DOHH2 (cell line): ENCODE results near the gene RASSF3.

Experiments
- H3F3A ChIP-seq: fragments of 200-600 bp; sonication (generic), shearing (Covaris generic); 2 replicates; pipeline ENCODE4 v1.6.0; 2016; ENCODE audit warnings: antibody characterized with exemption, mild to moderate bottlenecking; ENCODE audit not compliant: control insufficient read depth, insufficient read depth
- H3K27ac ChIP-seq: fragments of 200-600 bp; sonication (generic); 2 replicates; pipeline ENCODE4 v1.5.1; 2014; ENCODE audit warnings: low read depth, mild to moderate bottlenecking, low read length, moderate library complexity
- H3K27me3 ChIP-seq: fragments of 200-600 bp; sonication (generic); 2 replicates; pipeline ENCODE4 v1.6.1; 2014; ENCODE audit warnings: mild to moderate bottlenecking, low read length, mixed read lengths; ENCODE audit not compliant: control insufficient read depth
- H3K36me3 ChIP-seq: fragments of 200-600 bp; sonication (generic); 2 replicates; pipeline ENCODE4 v1.6.1; 2014; ENCODE audit warnings: mild to moderate bottlenecking, low read length, moderate library complexity, mixed read lengths; ENCODE audit not compliant: control insufficient read depth
- H3K4me1 ChIP-seq: fragments of 200-600 bp; sonication (generic); 2 replicates; pipeline ENCODE4 v1.6.1; 2014; ENCODE audit warnings: mild to moderate bottlenecking, low read length, mixed read lengths; ENCODE audit not compliant: control insufficient read depth
- H3K4me2 ChIP-seq: fragments of 200-600 bp; sonication (generic); 2 replicates; pipeline ENCODE4 v1.6.0; 2014; ENCODE audit warnings: mild to moderate bottlenecking, low read length, moderate library complexity
- H3K4me3 ChIP-seq: fragments of 200-600 bp; sonication (generic); 2 replicates; pipeline ENCODE4 v1.5.1; 2014; ENCODE audit warnings: mild to moderate bottlenecking, low read length, mixed read lengths
- H3K79me2 ChIP-seq: fragments of 200-600 bp; sonication (generic); 2 replicates; pipeline ENCODE4 v1.6.1; 2014; ENCODE audit warnings: mild to moderate bottlenecking, low read length, mixed read lengths; ENCODE audit not compliant: control insufficient read depth
- H3K9me2 ChIP-seq: fragments of 200-600 bp; sonication (generic); replicated peaks from 2 replicates; pipeline ENCODE4 v1.6.1; 2014; ENCODE audit warnings: mild to moderate bottlenecking, low read length, mixed read lengths; ENCODE audit not compliant: control insufficient read depth
- H3K9me3 ChIP-seq: fragments of 200-600 bp; sonication (generic); 2 replicates; pipeline ENCODE4 v1.6.1; 2014; ENCODE audit warnings: antibody characterized with exemption, low read length, mixed read lengths; ENCODE audit not compliant: control insufficient read depth, insufficient read depth
- H4K20me1 ChIP-seq: fragments of 200-600 bp; sonication (generic); 2 replicates; pipeline ENCODE4 v1.6.0; 2014; ENCODE audit warnings: low read depth, mild to moderate bottlenecking, antibody characterized with exemption, low read length, moderate library complexity; ENCODE audit not compliant: control insufficient read depth, insufficient read depth
- EZH2phosphoT487 ChIP-seq: fragments of 200-600 bp; sonication (generic); IDR thresholded peaks from 2 replicates; pipeline ENCODE4 v1.6.1; 2017; ENCODE audit warnings: borderline replicate concordance, mild to moderate bottlenecking, antibody characterized with exemption, low read length, moderate library complexity, mixed read lengths
- TF ChIP-seq, protein P1 (sequence below): fragments of 200-600 bp; sonication (generic); IDR thresholded peaks from one replicate; pipeline ENCODE4 v1.5.1; 2014; ENCODE audit warnings: antibody characterized with exemption, mild to moderate bottlenecking, low read depth, low read length; ENCODE audit not compliant: poor library complexity, severe bottlenecking

The RASSF3 gene

DNA sequence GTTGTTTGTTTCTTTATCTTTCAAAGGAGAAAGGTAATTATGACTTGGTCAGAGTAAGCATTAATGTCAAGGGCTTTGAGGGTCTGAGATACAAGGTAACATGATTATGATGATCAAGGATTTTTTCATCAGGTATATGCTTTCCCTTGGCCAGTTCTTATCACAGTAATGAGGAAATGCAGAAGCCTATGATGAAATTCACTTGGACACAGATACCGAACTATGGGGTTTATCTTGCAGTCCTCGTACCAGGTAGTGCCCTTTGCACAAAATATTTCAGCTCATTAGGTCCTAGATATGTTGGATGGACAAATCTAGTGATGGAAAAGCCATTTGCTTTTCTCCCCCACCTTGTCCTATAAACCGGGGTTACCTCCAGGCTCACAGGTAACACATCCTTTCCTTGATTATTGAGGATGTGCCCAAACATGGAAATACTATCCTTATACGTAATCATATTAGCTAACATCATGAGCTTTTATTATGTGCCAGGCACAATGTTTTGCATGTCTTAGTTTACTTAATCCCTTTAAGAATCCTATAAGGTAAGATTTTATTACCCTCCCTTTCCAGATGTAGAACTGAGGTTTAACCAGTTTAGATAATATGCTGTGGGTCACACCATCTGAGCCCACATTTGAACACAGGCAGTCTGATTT lies 7.0 kb upstream of the RASSF3 start:
- Histone ChIP-seq H3K36me3 (no peaks in the 10 kb centered on the region), H3K27me3 (no peaks in the 10 kb centered on the region), H3K4me2 (no peak overlapping the region), H3K4me3 (no peak overlapping the region), H3K4me1 (peaks cover 5% of the 10 kb centered on the region), H3K79me2 (no peaks in the 10 kb centered on the region), H3K9me3 (no peaks in the 10 kb centered on the region), H4K20me1 (no peaks in the 10 kb centered on the region), H3F3A (no peaks in the 10 kb centered on the region), H3K9me2 (no peaks in the 10 kb centered on the region), H3K27ac (no peak overlapping the region)
- no peak for TF ChIP-seq EZH2phosphoT487
- TF ChIP-seq, protein P1, sequence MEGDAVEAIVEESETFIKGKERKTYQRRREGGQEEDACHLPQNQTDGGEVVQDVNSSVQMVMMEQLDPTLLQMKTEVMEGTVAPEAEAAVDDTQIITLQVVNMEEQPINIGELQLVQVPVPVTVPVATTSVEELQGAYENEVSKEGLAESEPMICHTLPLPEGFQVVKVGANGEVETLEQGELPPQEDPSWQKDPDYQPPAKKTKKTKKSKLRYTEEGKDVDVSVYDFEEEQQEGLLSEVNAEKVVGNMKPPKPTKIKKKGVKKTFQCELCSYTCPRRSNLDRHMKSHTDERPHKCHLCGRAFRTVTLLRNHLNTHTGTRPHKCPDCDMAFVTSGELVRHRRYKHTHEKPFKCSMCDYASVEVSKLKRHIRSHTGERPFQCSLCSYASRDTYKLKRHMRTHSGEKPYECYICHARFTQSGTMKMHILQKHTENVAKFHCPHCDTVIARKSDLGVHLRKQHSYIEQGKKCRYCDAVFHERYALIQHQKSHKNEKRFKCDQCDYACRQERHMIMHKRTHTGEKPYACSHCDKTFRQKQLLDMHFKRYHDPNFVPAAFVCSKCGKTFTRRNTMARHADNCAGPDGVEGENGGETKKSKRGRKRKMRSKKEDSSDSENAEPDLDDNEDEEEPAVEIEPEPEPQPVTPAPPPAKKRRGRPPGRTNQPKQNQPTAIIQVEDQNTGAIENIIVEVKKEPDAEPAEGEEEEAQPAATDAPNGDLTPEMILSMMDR: no peak

DNA sequence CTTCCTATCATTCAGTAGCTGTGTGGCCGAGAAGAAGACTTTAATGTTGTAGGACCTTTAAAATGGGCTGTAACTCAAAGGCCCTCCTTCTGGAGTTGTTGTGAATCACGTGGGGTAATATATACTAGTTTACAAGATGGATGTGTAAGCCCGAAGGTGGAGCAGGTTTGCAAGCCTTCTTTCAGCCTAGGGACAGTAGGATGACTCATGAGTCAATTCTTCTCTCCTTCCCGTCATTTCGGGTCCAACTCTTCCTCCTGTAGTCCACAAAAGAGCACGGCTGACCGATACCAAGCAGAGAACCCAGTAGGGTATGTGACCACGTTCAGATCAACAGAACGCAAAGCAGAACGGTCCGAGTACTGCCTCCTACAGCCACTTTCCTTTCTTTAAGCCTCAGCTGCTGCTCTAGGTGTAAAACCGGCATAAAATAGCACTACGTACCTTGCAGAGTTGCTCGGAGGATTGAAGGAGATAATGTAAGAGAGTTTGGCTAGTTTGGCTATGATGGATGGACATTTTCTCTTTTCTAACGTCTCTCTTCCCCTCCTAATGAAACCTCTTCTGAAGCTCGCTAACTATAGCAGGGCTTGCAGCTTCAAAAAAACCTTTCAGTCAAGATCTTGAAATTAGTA lies 1.3 kb upstream of the RASSF3 start:
- no peaks in the 10 kb centered on the region for H4K20me1 ChIP-seq
- H3K4me1 ChIP-seq: peaks cover 37% of the 10 kb centered on the region
- H3K36me3 ChIP-seq: peaks cover 25% of the 10 kb centered on the region
- H3K27me3 ChIP-seq: no peaks in the 10 kb centered on the region
- no peaks in the 10 kb centered on the region for H3K9me3 ChIP-seq
- TF ChIP-seq, protein P1: peak; percentile 39
- TF ChIP-seq EZH2phosphoT487: no peak
- H3K4me3 ChIP-seq: peak overlapping the region; percentile 85
- no peaks in the 10 kb centered on the region for H3K9me2 ChIP-seq
- H3F3A ChIP-seq: peaks cover 30% of the 10 kb centered on the region
- H3K4me2 ChIP-seq: peak overlapping the region; percentile 78
- peaks cover 45% of the 10 kb centered on the region for H3K79me2 ChIP-seq
- H3K27ac ChIP-seq: peak overlapping the region; percentile 89

DNA sequence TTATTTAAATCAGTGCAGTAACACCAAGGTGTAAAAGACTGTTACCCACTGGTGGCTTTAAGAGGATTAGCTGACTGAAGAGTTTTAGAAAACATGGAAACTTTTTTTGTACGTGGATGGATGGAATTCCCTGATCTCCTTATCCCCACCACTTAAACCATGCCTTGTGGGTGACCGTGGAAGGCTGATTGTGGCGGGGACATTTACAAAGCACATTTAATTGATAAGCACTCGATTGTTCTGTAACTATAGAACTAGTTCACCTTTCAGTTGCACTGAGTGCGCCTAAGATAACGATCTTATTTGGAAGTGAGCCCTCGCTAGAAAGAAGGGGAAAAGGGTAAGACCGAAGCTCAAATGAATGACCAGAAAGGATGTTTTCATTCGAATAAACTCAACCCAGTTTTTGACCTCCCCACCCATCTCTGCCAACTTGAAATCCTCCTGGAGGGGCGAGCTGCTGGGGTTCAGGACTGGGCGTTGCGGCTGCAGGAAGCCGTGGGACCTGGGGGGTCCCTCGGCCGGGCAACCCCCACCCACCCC lies 688 bp upstream of the RASSF3 start:
- H3K27me3 ChIP-seq: no peaks in the 10 kb centered on the region
- H3K79me2 ChIP-seq: peaks cover 51% of the 10 kb centered on the region
- no peaks in the 10 kb centered on the region for H3K9me2 ChIP-seq
- H3K27ac ChIP-seq: peak overlapping the region; percentile 89
- peak overlapping the region; percentile 78 for H3K4me2 ChIP-seq
- peaks cover 31% of the 10 kb centered on the region for H3F3A ChIP-seq
- no peaks in the 10 kb centered on the region for H4K20me1 ChIP-seq
- H3K4me1 ChIP-seq: peaks cover 43% of the 10 kb centered on the region
- no peaks in the 10 kb centered on the region for H3K9me3 ChIP-seq
- H3K36me3 ChIP-seq: peaks cover 31% of the 10 kb centered on the region
- TF ChIP-seq, protein P1: no peak
- TF ChIP-seq EZH2phosphoT487: no peak
- H3K4me3 ChIP-seq: peak overlapping the region; percentile 85
